Activated CD8-positive, alpha-beta memory T cell treated with anti-CD3 and anti-CD28 coated beads, Interleukin-2, amount 10 ng/mL, durations not matched to agents 7 days and 5 days (primary cell): ENCODE measurements around the gene FGFBP1. TPM values are rescaled to one million over a fixed set of nuclear protein-coding genes. Genes with fewer than 3 reads are reported as not detected.

ENCODE experiments used
- ATAC-seq: fragments of 150-1000 bp; cut with Tn5 transposase; one replicate; pipeline ENCODE4 v1.10.0; 2021; ENCODE audit warnings: moderate library complexity
- CTCF ChIA-PET: fragments of 350-600 bp; sonication (Branson Sonifier 250); formaldehyde crosslinking; loops from one replicate; lab custom pipeline; 2021; ENCODE audit warnings: antibody characterized with exemption; lab: Charles Lee
- DNase-seq: peaks from one replicate; pipeline ENCODE4 v3.0.0-alpha.2; 2020
- H3K27ac Mint-ChIP-seq: one replicate; pipeline ENCODE4 v1.8.0; 2021; ENCODE audit warnings: mild to moderate bottlenecking, mixed read lengths
- H3K27me3 Mint-ChIP-seq: one replicate; pipeline ENCODE4 v1.8.0; 2021; ENCODE audit warnings: mixed read lengths
- H3K36me3 Mint-ChIP-seq: one replicate; pipeline ENCODE4 v1.8.0; 2021; ENCODE audit warnings: mild to moderate bottlenecking, mixed read lengths
- H3K4me1 Mint-ChIP-seq: one replicate; pipeline ENCODE4 v1.8.0; 2021; ENCODE audit warnings: mixed read lengths
- H3K4me3 Mint-ChIP-seq: one replicate; pipeline ENCODE4 v1.8.0; 2021; ENCODE audit warnings: mild to moderate bottlenecking, moderate library complexity, mixed read lengths
- H3K9me3 Mint-ChIP-seq: one replicate; pipeline ENCODE4 v1.8.0; 2022; ENCODE audit warnings: low read depth, mixed read lengths
- total RNA-seq, 2 experiments: library from RNA; stranded (reverse); gene quantifications; one replicate each; pipeline ENCODE4 v1.2.3, GENCODE V29; 2021

FGFBP1 gene
- not detected for total RNA-seq

- CTCF ChIA-PET = interaction anchor here (0.7 kb wide), 1 partner anchor 63 kb away, joined by 4 read pairs; no protein-coding TSS in a partner anchor
These were observed at the start of gene FGFBP1 for GRCh38 chr4:15938640-15939039. FGFBP1 (minus strand) TSS chr4:15938740; CDS start chr4:15936632, 2,108 bp downstream.

GRCh38 chr4:15988222-15988621 lies 49.7 kb upstream of the FGFBP1 start:
- H3K9me3 Mint-ChIP-seq = no peaks in the 10 kb centered on the region
- no peak overlapping the region for H3K27ac Mint-ChIP-seq
- no peak overlapping the region for H3K4me3 Mint-ChIP-seq
- CTCF ChIA-PET = interaction anchor here (0.9 kb wide), 1 partner anchor 18 kb away, joined by 3 read pairs; no protein-coding TSS in a partner anchor
- ATAC-seq (no peak), DNase-seq (no peak)
- H3K27me3 Mint-ChIP-seq = peaks cover 64% of the 10 kb centered on the region
- no peaks in the 10 kb centered on the region for H3K36me3 Mint-ChIP-seq
- H3K4me1 Mint-ChIP-seq = peaks cover 3% of the 10 kb centered on the region

More at GRCh38 chr4:15938640-15939039, at the start of gene FGFBP1:
- H3K36me3 Mint-ChIP-seq = no peaks in the 10 kb centered on the region
- H3K9me3 Mint-ChIP-seq = no peaks in the 10 kb centered on the region
- no peaks in the 10 kb centered on the region for H3K4me1 Mint-ChIP-seq
- no peak for DNase-seq
- peaks cover 35% of the 10 kb centered on the region for H3K27me3 Mint-ChIP-seq
- H3K4me3 Mint-ChIP-seq = no peak within 1 kb of the TSS
- no peak for ATAC-seq
- no peak within 1 kb of the TSS for H3K27ac Mint-ChIP-seq

- H3K4me1 Mint-ChIP-seq = peaks cover 1% of the 10 kb centered on the region
- CTCF ChIA-PET = interaction anchor here (0.6 to 1.0 kb wide), 2 partner anchors 15 to 18 kb away, joined by 3 to 4 read pairs; no protein-coding TSS in a partner anchor
These were observed 48.4 kb upstream of the FGFBP1 start for GRCh38 chr4:15986907-15987306.

GRCh38 chr4:15983610-15984009 lies 45.1 kb upstream of the FGFBP1 start:
- H3K27ac Mint-ChIP-seq = no peak overlapping the region
- DNase-seq = no peak
- CTCF ChIA-PET = interaction anchor here (1.0 to 1.6 kb wide), 3 partner anchors 13 to 101 kb away, joined by 3 to 4 read pairs (median 3); no protein-coding TSS in a partner anchor
- no peaks in the 10 kb centered on the region for H3K4me1 Mint-ChIP-seq
- H3K4me3 Mint-ChIP-seq = no peak overlapping the region
- peaks cover 49% of the 10 kb centered on the region for H3K27me3 Mint-ChIP-seq
- ATAC-seq = no peak
- no peaks in the 10 kb centered on the region for H3K36me3 Mint-ChIP-seq
- no peaks in the 10 kb centered on the region for H3K9me3 Mint-ChIP-seq

More at GRCh38 chr4:15986907-15987306, 48.4 kb upstream of the FGFBP1 start:
- DNase-seq = no peak
- Mint-ChIP-seq H3K36me3 (no peaks in the 10 kb centered on the region), H3K4me3 (no peak overlapping the region), H3K9me3 (no peaks in the 10 kb centered on the region), H3K27me3 (peaks cover 65% of the 10 kb centered on the region), H3K27ac (no peak overlapping the region)
- ATAC-seq = no peak

GRCh38 chr4:15982842-15983524 lies 44.4 kb upstream of the FGFBP1 start:
- DNase-seq (no peak), ATAC-seq (no peak)
- peaks cover 52% of the 10 kb centered on the region for H3K27me3 Mint-ChIP-seq
- H3K9me3 Mint-ChIP-seq = no peaks in the 10 kb centered on the region
- no peak overlapping the region for H3K27ac Mint-ChIP-seq
- H3K4me3 Mint-ChIP-seq = no peak overlapping the region
- no peaks in the 10 kb centered on the region for H3K4me1 Mint-ChIP-seq
- CTCF ChIA-PET = interaction anchor here (0.7 to 1.6 kb wide), 2 partner anchors 9 to 13 kb away, joined by 3 to 4 read pairs; no protein-coding TSS in a partner anchor
- no peaks in the 10 kb centered on the region for H3K36me3 Mint-ChIP-seq

GRCh38 chr4:15976456-15977447 lies 38.2 kb upstream of the FGFBP1 start:
- H3K4me3 Mint-ChIP-seq = no peak overlapping the region
- DNase-seq (no peak), ATAC-seq (no peak)
- no peak overlapping the region for H3K27ac Mint-ChIP-seq
- H3K4me1 Mint-ChIP-seq = no peaks in the 10 kb centered on the region
- CTCF ChIA-PET = interaction anchor here (0.7 to 1.6 kb wide), 3 partner anchors 14 to 63 kb away, joined by 3 to 6 read pairs (median 4); partner anchors contain the start of gene FGFBP2
- H3K36me3 Mint-ChIP-seq = no peaks in the 10 kb centered on the region
- no peaks in the 10 kb centered on the region for H3K9me3 Mint-ChIP-seq
- peaks cover 35% of the 10 kb centered on the region for H3K27me3 Mint-ChIP-seq

GRCh38 chr4:15971068-15971801 lies 32.7 kb upstream of the FGFBP1 start:
- Mint-ChIP-seq H3K27me3 (peaks cover 40% of the 10 kb centered on the region), H3K4me1 (no peaks in the 10 kb centered on the region), H3K27ac (no peak overlapping the region), H3K36me3 (no peaks in the 10 kb centered on the region), H3K9me3 (no peaks in the 10 kb centered on the region), H3K4me3 (no peak overlapping the region)
- no peak for DNase-seq
- CTCF ChIA-PET = no interaction called here
- no peak for ATAC-seq

- Mint-ChIP-seq H3K4me3 (no peak overlapping the region), H3K27ac (no peak overlapping the region), H3K4me1 (peaks cover 6% of the 10 kb centered on the region), H3K9me3 (no peaks in the 10 kb centered on the region), H3K27me3 (peaks cover 40% of the 10 kb centered on the region), H3K36me3 (no peaks in the 10 kb centered on the region)
- ATAC-seq = no peak
- DNase-seq = no peak
- CTCF ChIA-PET = interaction anchor here (0.9 to 1.2 kb wide), 2 partner anchors 13 to 86 kb away, joined by 3 to 4 read pairs; no protein-coding TSS in a partner anchor
These were observed 30.2 kb upstream of the FGFBP1 start for GRCh38 chr4:15968551-15969300.

GRCh38 chr4:15965325-15965724 lies 26.8 kb upstream of the FGFBP1 start:
- DNase-seq (no peak), ATAC-seq (no peak)
- H3K36me3 Mint-ChIP-seq = no peaks in the 10 kb centered on the region
- peaks cover 41% of the 10 kb centered on the region for H3K27me3 Mint-ChIP-seq
- CTCF ChIA-PET = interaction anchor here (1.0 to 5.8 kb wide), 4 partner anchors 9 to 299 kb away, joined by 3 to 59 read pairs (median 14); no protein-coding TSS in a partner anchor
- H3K27ac Mint-ChIP-seq = no peak overlapping the region
- H3K4me3 Mint-ChIP-seq = no peak overlapping the region
- no peaks in the 10 kb centered on the region for H3K9me3 Mint-ChIP-seq
- peaks cover 28% of the 10 kb centered on the region for H3K4me1 Mint-ChIP-seq

- Mint-ChIP-seq H3K9me3 (no peaks in the 10 kb centered on the region), H3K4me3 (no peak overlapping the region), H3K27ac (peak overlapping the region; percentile 37), H3K4me1 (peaks cover 28% of the 10 kb centered on the region), H3K27me3 (peaks cover 44% of the 10 kb centered on the region), H3K36me3 (no peaks in the 10 kb centered on the region)
- DNase-seq (no peak), ATAC-seq (no peak)
- CTCF ChIA-PET = interaction anchor here (0.8 to 5.8 kb wide), 8 partner anchors 8 to 301 kb away, joined by 3 to 59 read pairs (median 5); no protein-coding TSS in a partner anchor
These were observed 25.6 kb upstream of the FGFBP1 start for GRCh38 chr4:15964159-15964558.

GRCh38 chr4:15963576-15963975 lies 25.0 kb upstream of the FGFBP1 start:
- H3K4me1 Mint-ChIP-seq = peaks cover 28% of the 10 kb centered on the region
- no peaks in the 10 kb centered on the region for H3K36me3 Mint-ChIP-seq
- peaks cover 39% of the 10 kb centered on the region for H3K27me3 Mint-ChIP-seq
- peak overlapping the region; percentile 56 for H3K27ac Mint-ChIP-seq
- ATAC-seq (peak; percentile 88), DNase-seq (peak; percentile 86)
- CTCF ChIA-PET = interaction anchor here (0.8 to 5.8 kb wide), 9 partner anchors 14 to 302 kb away, joined by 3 to 59 read pairs (median 4); no protein-coding TSS in a partner anchor
- H3K4me3 Mint-ChIP-seq = no peak overlapping the region
- no peaks in the 10 kb centered on the region for H3K9me3 Mint-ChIP-seq
